Mucosa of descending colon (tissue), 3 donors: ENCODE data around the gene COX4I1. TPM values are rescaled to one million over a fixed set of nuclear protein-coding genes. Genes with fewer than 3 reads are reported as not detected.

Experiments
- ATAC-seq: fragments of 200-7000 bp; cut with Tn5 transposase; one replicate; pipeline ENCODE4 v1.9.1; 2020; ENCODE audit warnings: mild to moderate bottlenecking, moderate library complexity
- DNase-seq, 3 donors: peaks; one replicate each; pipeline ENCODE4 v3.0.0-alpha.2; 2020
- H3K36me3 ChIP-seq: fragments of 200-600 bp; one replicate; pipeline ENCODE4 v1.8.0; 2021; ENCODE audit warnings: low read depth, mild to moderate bottlenecking
- H3K4me1 ChIP-seq: fragments of 200-600 bp; one replicate; pipeline ENCODE4 v1.8.0; 2021; ENCODE audit warnings: low read depth, mild to moderate bottlenecking
- H3K4me3 ChIP-seq: fragments of 200-600 bp; one replicate; pipeline ENCODE4 v1.8.0; 2021; ENCODE audit warnings: mild to moderate bottlenecking
- H3K9me3 ChIP-seq: fragments of 200-600 bp; one replicate; pipeline ENCODE4 v1.8.0; 2021; ENCODE audit warnings: mild to moderate bottlenecking
- CTCF ChIP-seq: fragments of 200-600 bp; IDR thresholded peaks from one replicate; pipeline ENCODE4 v1.8.0; 2022; ENCODE audit warnings: antibody characterized with exemption, mild to moderate bottlenecking
- intact Hi-C, 2 donors: fragments of 100-400 bp; cut with DNase I in 1 of 2; cut with micrococcal nuclease in 1 of 2; formaldehyde crosslinking; loops; one replicate each; pipeline versions ENCODE4 v1.11.0 to v1.11.1; 2022; cut with DNase I, micrococcal nuclease
- total RNA-seq, 3 donors: library from RNA; stranded (reverse); fragmentation: NEBNext Ultra II Directional in 2 of 3; extraction: Animal tissue kit (Norgen Biotek cat#: 25700) in 2 of 3; gene quantifications; one replicate each; pipeline versions ENCODE4 v1.2.1 to v1.2.4, GENCODE V29; 2021 to 2023
- donor health status: DM: no; HTN: no; CAD: no; lungs with moderate emphysema.
- donor health status: DM: no; HTN: no; CAD: no.
- donor health status: DM: no; HTN: yes; CAD: no.

COX4I1 gene
- total RNA-seq, 3 donors from 2014 or later: 793 to 1,140 (median 1,020) TPM

- Histone ChIP-seq H3K9me3 (no peaks in the 10 kb centered on the region), H3K4me1 (no peaks in the 10 kb centered on the region), H3K36me3 (no peaks in the 10 kb centered on the region), H3K4me3 (no peak overlapping the region)
- TF ChIP-seq CTCF: no peak
- no peak for DNase-seq
- intact Hi-C loops: no loop called here
- ATAC-seq: no peak
Observed at GRCh38 chr16:85838876-85839585, 39.5 kb downstream of the COX4I1 start.

DNA sequence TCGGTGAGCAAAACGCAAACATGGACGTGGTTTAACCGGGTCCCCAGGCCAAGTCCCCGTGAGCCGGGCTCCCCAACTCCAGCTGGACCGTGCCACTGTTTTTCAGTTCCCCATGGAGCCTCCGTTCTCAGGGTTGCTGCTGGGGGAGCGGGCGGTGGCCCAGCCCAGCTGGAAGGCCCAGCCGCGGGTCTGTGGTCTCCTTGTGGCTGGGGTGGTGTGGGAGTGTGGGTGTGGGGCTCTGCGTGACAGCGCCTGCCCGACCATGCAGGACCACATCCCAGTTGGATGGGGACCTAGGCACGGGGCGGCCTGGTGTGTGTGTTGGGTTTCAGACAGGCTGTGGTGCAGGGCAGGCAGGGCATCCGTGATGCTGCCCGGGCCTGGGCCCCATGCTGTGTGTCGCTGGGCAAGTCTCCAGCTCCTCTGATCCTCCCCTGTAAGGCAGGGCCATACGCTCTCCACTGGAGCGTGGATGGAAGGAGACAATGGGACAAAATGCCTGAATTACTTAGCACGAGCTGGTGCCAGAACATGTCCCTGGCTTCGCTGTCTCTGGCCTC lies 40.3 kb downstream of the COX4I1 start:
- DNase-seq (no peak), ATAC-seq (no peak)
- peaks cover 3% of the 10 kb centered on the region for H3K4me1 ChIP-seq
- H3K9me3 ChIP-seq: no peaks in the 10 kb centered on the region
- TF ChIP-seq CTCF: no peak
- H3K36me3 ChIP-seq: no peaks in the 10 kb centered on the region
- H3K4me3 ChIP-seq: no peak overlapping the region
- intact Hi-C loops: no loop called here

GRCh38 chr16:85840395-85840794 lies 40.9 kb downstream of the COX4I1 start:
- TF ChIP-seq CTCF: no peak
- H3K4me1 ChIP-seq: peaks cover 6% of the 10 kb centered on the region
- intact Hi-C loops: no loop called here
- no peak overlapping the region for H3K4me3 ChIP-seq
- no peaks in the 10 kb centered on the region for H3K9me3 ChIP-seq
- DNase-seq: no peak
- H3K36me3 ChIP-seq: no peaks in the 10 kb centered on the region
- no peak for ATAC-seq

DNA sequence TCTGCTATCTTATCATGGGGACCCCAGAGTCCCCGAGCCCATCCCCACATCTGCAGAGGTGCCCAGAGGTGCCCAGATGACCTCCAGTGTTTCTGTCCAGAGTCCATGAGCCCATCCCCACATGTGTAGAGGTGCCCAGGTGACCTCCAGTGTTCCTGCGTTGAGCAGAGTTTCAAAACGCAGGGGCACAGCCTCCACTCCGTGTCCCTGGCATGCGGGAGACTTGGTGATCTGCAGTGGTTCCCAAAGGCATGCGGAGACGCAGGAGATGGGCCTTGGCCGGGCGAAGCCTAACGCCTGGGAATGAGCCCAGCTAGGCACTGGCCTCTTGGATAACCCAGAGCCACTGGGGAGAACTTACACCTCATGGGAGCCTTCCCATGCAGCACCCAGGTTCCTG lies 41.3 kb downstream of the COX4I1 start:
- no peak for TF ChIP-seq CTCF
- H3K36me3 ChIP-seq: no peaks in the 10 kb centered on the region
- H3K4me1 ChIP-seq: peaks cover 6% of the 10 kb centered on the region
- no peak overlapping the region for H3K4me3 ChIP-seq
- H3K9me3 ChIP-seq: no peaks in the 10 kb centered on the region
- ATAC-seq (no peak), DNase-seq (no peak)
- intact Hi-C loops: no loop called here

- no peak overlapping the region for H3K4me3 ChIP-seq
- ATAC-seq (no peak), DNase-seq (no peak)
- TF ChIP-seq CTCF: no peak
- H3K36me3 ChIP-seq: no peaks in the 10 kb centered on the region
- H3K4me1 ChIP-seq: peaks cover 6% of the 10 kb centered on the region
- intact Hi-C loops: no loop called here
- no peaks in the 10 kb centered on the region for H3K9me3 ChIP-seq
Observed at GRCh38 chr16:85842435-85842834, 42.9 kb downstream of the COX4I1 start.
